Esophagus (tissue), 2 donors: ENCODE data around the gene LRRC36. TPM values are rescaled to one million over a fixed set of nuclear protein-coding genes. Genes with fewer than 3 reads are reported as not detected.
"Not testable (repeated sequence)": the region's sequence is repeated elsewhere in the genome, so short reads cannot be mapped to it uniquely, and the experiment has no call there.

ENCODE experiments used
- H3K27ac ChIP-seq, 2 donors: one replicate each; pipeline ENCODE4 v1.5.1; 2013; ENCODE audit warnings: low read depth in 2 of 2, mild to moderate bottlenecking in 2 of 2, inconsistent platforms in 1 of 2, low read length in 1 of 2, moderate library complexity in 1 of 2
- H3K27me3 ChIP-seq, 2 donors: one replicate each; pipeline ENCODE4 v1.6.1; 2013; ENCODE audit warnings: low read length in 2 of 2, control low read depth in 1 of 2, mild to moderate bottlenecking in 1 of 2; ENCODE audit not compliant: insufficient read depth in 2 of 2, control insufficient read depth in 1 of 2
- H3K36me3 ChIP-seq, 2 donors: one replicate each; pipeline ENCODE4 v1.6.1; 2013; ENCODE audit warnings: low read length in 1 of 2; ENCODE audit not compliant: control insufficient read depth in 2 of 2, insufficient read depth in 2 of 2
- H3K4me1 ChIP-seq, 2 donors: one replicate each; pipeline ENCODE4 v1.6.1; 2013; ENCODE audit warnings: low read length in 1 of 2; ENCODE audit not compliant: control insufficient read depth in 2 of 2, insufficient read depth in 2 of 2
- H3K4me3 ChIP-seq, 2 donors: one replicate each; pipeline ENCODE4 v1.5.1; 2013; ENCODE audit warnings: low read length in 2 of 2, mild to moderate bottlenecking in 2 of 2, low read depth in 1 of 2, moderate library complexity in 1 of 2
- H3K9me3 ChIP-seq, 2 donors: one replicate each; pipeline ENCODE4 v1.6.1; 2013; ENCODE audit warnings: mild to moderate bottlenecking in 2 of 2, low read depth in 1 of 2, low read length in 1 of 2, moderate library complexity in 1 of 2; ENCODE audit not compliant: control insufficient read depth in 2 of 2, insufficient read depth in 1 of 2
- WGBS, 2 donors: extraction: QIAGEN DNeasy Blood & Tissue Kit; methylation state at CpG; one replicate each; pipeline ENCODE4 v1.1.7; 2013; 5-methylcytosine and 5-hydroxymethylcytosine counted together
- polyA plus RNA-seq, 2 donors: library from polyadenylated mRNA; stranded (reverse); fragments of 200-250 nt; gene quantifications; one replicate each; pipeline ENCODE4 v1.2.3, GENCODE V29; 2013
- donor health status: healthy with polysubstance abuse.
- donor health status: Bipolar disorder and iron deficiency.

The LRRC36 gene
- polyA plus RNA-seq, 2 donors = 0.02 TPM; not detected in 1

DNA sequence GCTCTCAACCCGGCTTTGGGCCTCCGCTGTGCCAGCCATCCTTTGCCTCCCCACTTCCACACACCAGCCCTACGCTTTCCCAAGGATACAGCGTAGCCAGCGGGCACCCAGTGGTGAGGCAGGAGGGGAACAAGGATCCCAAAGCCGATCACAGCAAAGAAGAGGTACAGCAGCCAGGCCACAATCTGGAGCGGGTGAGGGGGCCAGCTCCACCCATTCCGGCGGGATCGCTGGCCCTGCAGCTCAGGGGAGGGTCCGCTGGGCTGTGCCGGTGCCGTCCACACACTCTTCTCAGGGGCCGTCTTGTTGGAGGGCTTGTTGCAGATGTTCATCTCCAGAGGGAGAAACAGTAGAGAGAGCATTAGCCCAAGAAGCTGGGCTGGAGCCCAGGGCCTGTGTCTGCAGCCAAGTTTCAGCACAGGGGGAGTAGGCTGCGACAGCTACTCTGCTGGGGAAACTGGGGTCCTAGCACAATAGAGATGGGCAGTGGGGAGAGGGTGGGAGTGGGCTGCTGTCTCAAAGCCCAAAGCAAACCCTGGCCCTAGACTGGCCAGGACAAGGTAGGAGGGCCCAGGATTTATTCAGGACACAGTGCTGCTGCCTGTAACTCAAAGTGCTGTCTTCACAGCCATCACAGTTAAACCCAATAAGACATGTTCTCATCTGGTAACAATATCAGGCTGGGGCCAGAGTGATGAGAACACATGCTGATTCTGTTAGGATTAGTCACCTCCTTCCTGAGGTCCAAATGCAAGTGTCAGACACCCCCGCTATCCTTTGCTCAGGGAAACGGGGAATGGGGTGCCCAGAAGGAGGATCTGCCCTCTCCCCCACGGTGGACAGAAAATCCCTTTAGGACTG is 79.7 kb downstream of the LRRC36 start:
- H3K4me1 ChIP-seq = peaks cover 4 to 34% of the 10 kb centered on the region in 2 donors

DNA sequence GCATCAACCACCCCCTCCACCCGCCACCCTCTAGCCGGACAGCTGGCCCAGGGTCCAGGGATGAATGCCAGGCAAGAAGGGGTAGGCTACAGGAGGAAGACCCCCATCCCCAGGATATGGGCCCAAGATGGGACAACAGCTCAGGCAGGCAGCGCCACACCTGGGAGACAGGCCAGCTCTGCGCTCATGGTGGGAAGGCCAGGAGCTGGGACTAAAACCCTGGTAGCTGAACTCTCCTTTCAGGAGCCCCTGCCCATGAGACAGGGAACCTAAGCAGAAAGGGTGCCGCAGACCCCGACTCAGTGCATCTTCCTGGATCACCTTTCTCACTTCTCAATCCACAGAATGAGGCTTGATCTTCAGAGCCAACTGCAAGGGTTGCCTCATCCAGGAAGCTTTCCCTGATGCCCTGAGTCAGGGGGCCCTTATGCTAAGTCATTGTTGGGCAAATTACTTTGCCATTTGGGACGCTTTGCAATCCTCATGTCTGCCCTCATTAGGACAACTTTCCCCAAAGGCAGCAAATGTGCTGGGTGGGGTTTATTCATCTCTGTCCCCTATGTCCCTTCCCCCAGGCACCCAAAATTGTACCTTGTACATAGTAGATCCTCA is 80.7 kb downstream of the LRRC36 start:
- no peaks in the 10 kb centered on the region for H3K36me3 ChIP-seq
- no peak overlapping the region for H3K4me3 ChIP-seq
- H3K27ac ChIP-seq = peak overlapping the region; percentile 52 to 69
- 84 to 87% methylated on average over 7 of the region's 7 CpGs for WGBS, 2 donors
- H3K4me1 ChIP-seq = peaks cover 4 to 30% of the 10 kb centered on the region in 2 donors
- H3K9me3 ChIP-seq = no peaks in the 10 kb centered on the region
- no peaks in the 10 kb centered on the region for H3K27me3 ChIP-seq

More for the DNA sequence above, 79.7 kb downstream of the LRRC36 start:
- no peaks in the 10 kb centered on the region for H3K27me3 ChIP-seq
- H3K4me3 ChIP-seq = no peak overlapping the region
- no peaks in the 10 kb centered on the region for H3K9me3 ChIP-seq
- peak overlapping the region; percentile 52 to 75 for H3K27ac ChIP-seq
- H3K36me3 ChIP-seq = no peaks in the 10 kb centered on the region
- WGBS, 2 donors = 60 to 75% methylated on average over 18 of the region's 18 CpGs

DNA sequence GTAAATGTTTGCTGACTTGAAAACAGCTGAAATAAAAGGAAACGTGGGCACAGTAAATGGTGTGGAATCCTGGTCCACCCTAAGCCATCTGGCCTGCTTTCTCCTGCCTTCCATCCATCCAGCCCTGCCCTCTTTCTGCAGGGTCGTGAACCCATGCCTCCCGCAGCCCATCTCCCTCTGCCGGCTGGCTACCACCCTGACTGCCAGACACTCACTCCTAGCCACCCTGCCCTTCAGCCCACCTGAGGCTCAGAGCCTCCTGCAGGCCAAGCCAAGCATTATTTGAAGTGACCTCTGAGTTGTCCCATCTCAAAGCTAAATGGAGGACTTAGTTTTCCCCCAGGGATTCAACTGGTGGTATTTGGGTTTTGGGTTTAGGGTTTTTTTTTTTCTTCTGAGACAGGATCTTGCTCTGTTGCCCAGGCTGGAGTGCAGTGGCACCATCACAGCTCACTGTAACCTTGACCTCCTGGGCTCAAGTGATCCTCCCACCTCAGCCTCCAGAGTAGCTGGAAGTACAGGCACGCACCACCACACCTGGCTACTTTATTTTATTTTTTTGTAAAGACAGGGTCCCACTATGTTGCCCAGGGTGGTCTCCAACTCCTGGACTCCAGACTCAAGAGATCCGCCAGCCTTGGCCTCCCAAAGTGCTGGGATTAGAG is 81.3 kb downstream of the LRRC36 start:
- H3K27ac ChIP-seq = no peak overlapping the region
- no peaks in the 10 kb centered on the region for H3K36me3 ChIP-seq
- H3K4me3 ChIP-seq = no peak overlapping the region
- no peaks in the 10 kb centered on the region for H3K9me3 ChIP-seq
- WGBS, 2 donors = 81 to 83% methylated on average over 6 of the region's 6 CpGs
- H3K4me1 ChIP-seq = peaks cover 4 to 29% of the 10 kb centered on the region in 2 donors
- no peaks in the 10 kb centered on the region for H3K27me3 ChIP-seq

- no peak overlapping the region for H3K4me3 ChIP-seq
- no peaks in the 10 kb centered on the region for H3K27me3 ChIP-seq
- H3K27ac ChIP-seq = no peak overlapping the region
- no peaks in the 10 kb centered on the region for H3K36me3 ChIP-seq
- 60 to 71% methylated on average over 9 of the region's 9 CpGs for WGBS, 2 donors
- H3K9me3 ChIP-seq = no peaks in the 10 kb centered on the region
- H3K4me1 ChIP-seq = peaks cover 4 to 19% of the 10 kb centered on the region in 2 donors
Measured at GRCh38 chr16:67409631-67410030, 83.0 kb downstream of the LRRC36 start.

DNA sequence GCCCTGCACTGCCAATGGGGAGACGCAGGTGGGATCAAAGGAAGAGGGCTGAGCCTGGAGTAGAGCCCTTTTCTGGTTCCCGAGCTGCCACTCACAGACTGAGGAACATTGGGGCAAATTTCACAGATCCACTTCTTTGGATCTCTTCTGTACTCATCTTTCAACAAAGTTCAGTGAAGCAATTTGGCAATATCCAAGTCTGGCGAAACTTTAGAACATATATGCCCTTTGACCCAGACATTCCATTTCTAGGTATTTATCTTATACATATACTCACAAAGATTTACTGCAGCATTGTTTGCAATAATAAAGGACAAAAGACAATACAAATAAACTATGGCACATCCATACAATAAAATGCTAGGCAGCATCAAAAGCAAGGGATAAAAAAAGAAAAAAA is 84.7 kb downstream of the LRRC36 start:
- 74 to 93% methylated on average over 3 of the region's 3 CpGs for WGBS, 2 donors
- H3K4me3 ChIP-seq = no peak overlapping the region
- H3K4me1 ChIP-seq = peaks cover 0 to 15% of the 10 kb centered on the region in 2 donors
- H3K9me3 ChIP-seq = no peaks in the 10 kb centered on the region
- no peaks in the 10 kb centered on the region for H3K27me3 ChIP-seq
- no peaks in the 10 kb centered on the region for H3K36me3 ChIP-seq
- no peak overlapping the region for H3K27ac ChIP-seq

- 45 to 50% methylated on average over 2 of the region's 2 CpGs for WGBS, 2 donors
- peaks cover 0 to 9% of the 10 kb centered on the region in 2 donors for H3K4me1 ChIP-seq
- no peaks in the 10 kb centered on the region for H3K27me3 ChIP-seq
- H3K9me3 ChIP-seq = no peaks in the 10 kb centered on the region
- no peaks in the 10 kb centered on the region for H3K36me3 ChIP-seq
- H3K27ac ChIP-seq = no peak overlapping the region
- no peak overlapping the region for H3K4me3 ChIP-seq
Measured at GRCh38 chr16:67412294-67412693, 85.7 kb downstream of the LRRC36 start.

- WGBS, 2 donors = 58 to 65% methylated on average over 6 of the region's 6 CpGs
- peaks cover 0 to 9% of the 10 kb centered on the region in 2 donors for H3K4me1 ChIP-seq
- no peak overlapping the region for H3K4me3 ChIP-seq
- H3K36me3 ChIP-seq = no peaks in the 10 kb centered on the region
- H3K27ac ChIP-seq = peak overlapping the region in 1 of 2 donors; percentile 14
- no peaks in the 10 kb centered on the region for H3K27me3 ChIP-seq
- H3K9me3 ChIP-seq = no peaks in the 10 kb centered on the region
Measured at GRCh38 chr16:67413978-67414911, 87.6 kb downstream of the LRRC36 start.

GRCh38 chr16:67415421-67415820 is 88.8 kb downstream of the LRRC36 start:
- H3K27ac ChIP-seq, H3K9me3 ChIP-seq, H3K27me3 ChIP-seq, H3K4me1 ChIP-seq, H3K36me3 ChIP-seq: not testable (repeated sequence)
- WGBS, 2 donors = 87 to 89% methylated on average over 19 of the region's 19 CpGs
- H3K4me3 ChIP-seq = peak overlapping the region in 1 of 2 donors; percentile 57
